Measurements from ENCODE around the gene ATP5F1D. TPM values are rescaled to one million over a fixed set of nuclear protein-coding genes. Genes with fewer than 3 reads are reported as not detected.

The ATP5F1D gene
- total RNA-seq, 1 experiment from 2014 or later: 53.1 TPM

- Histone ChIP-seq H3K36me3 (replicated peaks; ENCODE audit: control insufficient read depth, insufficient read depth, low read length) (no peaks in the 10 kb centered on the region), H3K27me3 (ENCODE audit: control insufficient read depth, insufficient read depth, low read length) (peaks cover 13% of the 10 kb centered on the region), H3K4me3 (ENCODE audit: insufficient read depth, low read depth, low read length) (no peak overlapping the region)
- DNase-seq: peak; percentile 78
Observed at GRCh38 chr19:1288226-1288612, 46.7 kb downstream of the ATP5F1D start.

- H3K4me3 ChIP-seq (ENCODE audit: insufficient read depth, low read depth, low read length): no peak overlapping the region
- H3K27me3 ChIP-seq (ENCODE audit: control insufficient read depth, insufficient read depth, low read length): peaks cover 13% of the 10 kb centered on the region
- DNase-seq: no peak
- no peaks in the 10 kb centered on the region for H3K36me3 ChIP-seq (replicated peaks; ENCODE audit: control insufficient read depth, insufficient read depth, low read length)
Observed at GRCh38 chr19:1288833-1289685, 47.5 kb downstream of the ATP5F1D start.

- DNase-seq: peak; percentile 81
- peaks cover 10% of the 10 kb centered on the region for H3K27me3 ChIP-seq (ENCODE audit: control insufficient read depth, insufficient read depth, low read length)
Observed at GRCh38 chr19:1289686-1290025, 48.1 kb downstream of the ATP5F1D start.

GRCh38 chr19:1290196-1290702 is 48.7 kb downstream of the ATP5F1D start:
- no peaks in the 10 kb centered on the region for H3K36me3 ChIP-seq (replicated peaks; ENCODE audit: control insufficient read depth, insufficient read depth, low read length)
- H3K27me3 ChIP-seq (ENCODE audit: control insufficient read depth, insufficient read depth, low read length): peaks cover 9% of the 10 kb centered on the region; the same call in 1 of the 2 replicates

More at GRCh38 chr19:1289686-1290025, 48.1 kb downstream of the ATP5F1D start:
- no peak overlapping the region for H3K4me3 ChIP-seq (ENCODE audit: insufficient read depth, low read depth, low read length)
- no peaks in the 10 kb centered on the region for H3K36me3 ChIP-seq (replicated peaks; ENCODE audit: control insufficient read depth, insufficient read depth, low read length)

GRCh38 chr19:1290703-1291651 is 49.4 kb downstream of the ATP5F1D start:
- no peak overlapping the region for H3K4me3 ChIP-seq (ENCODE audit: insufficient read depth, low read depth, low read length)
- H3K36me3 ChIP-seq (replicated peaks; ENCODE audit: control insufficient read depth, insufficient read depth, low read length): no peaks in the 10 kb centered on the region
- H3K27me3 ChIP-seq (ENCODE audit: control insufficient read depth, insufficient read depth, low read length): peaks cover 8% of the 10 kb centered on the region; the same call in 1 of the 2 replicates
- peak; percentile 71 for DNase-seq

More at GRCh38 chr19:1290196-1290702, 48.7 kb downstream of the ATP5F1D start:
- no peak for DNase-seq
- no peak overlapping the region for H3K4me3 ChIP-seq (ENCODE audit: insufficient read depth, low read depth, low read length)

- peaks cover 4% of the 10 kb centered on the region; the same call in 1 of the 2 replicates for H3K27me3 ChIP-seq (ENCODE audit: control insufficient read depth, insufficient read depth, low read length)
Observed at GRCh38 chr19:1291761-1292418, 50.3 kb downstream of the ATP5F1D start.

GRCh38 chr19:1292419-1293151 is 51.0 kb downstream of the ATP5F1D start:
- Histone ChIP-seq H3K27me3 (ENCODE audit: control insufficient read depth, insufficient read depth, low read length) (peaks cover 4% of the 10 kb centered on the region; the same call in 1 of the 2 replicates), H3K36me3 (replicated peaks; ENCODE audit: control insufficient read depth, insufficient read depth, low read length) (no peaks in the 10 kb centered on the region), H3K4me3 (ENCODE audit: insufficient read depth, low read depth, low read length) (no peak overlapping the region)
- DNase-seq: no peak

More at GRCh38 chr19:1291761-1292418, 50.3 kb downstream of the ATP5F1D start:
- Histone ChIP-seq H3K4me3 (ENCODE audit: insufficient read depth, low read depth, low read length) (no peak overlapping the region), H3K36me3 (replicated peaks; ENCODE audit: control insufficient read depth, insufficient read depth, low read length) (no peaks in the 10 kb centered on the region)
- no peak for DNase-seq

GRCh38 chr19:1293782-1294604 is 52.4 kb downstream of the ATP5F1D start:
- H3K36me3 ChIP-seq (replicated peaks; ENCODE audit: control insufficient read depth, insufficient read depth, low read length): no peaks in the 10 kb centered on the region
- DNase-seq: no peak

More at GRCh38 chr19:1293782-1294604, 52.4 kb downstream of the ATP5F1D start:
- no peak overlapping the region for H3K4me3 ChIP-seq (ENCODE audit: insufficient read depth, low read depth, low read length)
- peaks cover 4% of the 10 kb centered on the region; the same call in 1 of the 2 replicates for H3K27me3 ChIP-seq (ENCODE audit: control insufficient read depth, insufficient read depth, low read length)

Other genes with a start within 250 kb of the ATP5F1D start
- gene GRIN3B, start 241.3 kb upstream of the ATP5F1D start, total RNA-seq (2014; rRNA removed; shearing (Covaris generic)): 0.03 and 0.07 TPM in 2 replicates
- 153 and 185 TPM in 2 replicates for gene TMEM259, start 220.6 kb upstream of the ATP5F1D start, total RNA-seq (2014; rRNA removed; shearing (Covaris generic))
- gene RNU6-2, start 220.2 kb upstream of the ATP5F1D start, total RNA-seq (2014; rRNA removed; shearing (Covaris generic)): not detected in 2 replicates
- 440 and 495 TPM in 2 replicates for gene CNN2, start 215.1 kb upstream of the ATP5F1D start, total RNA-seq (2014; rRNA removed; shearing (Covaris generic))
- 17.9 and 19.7 TPM in 2 replicates for gene ABCA7, start 201.6 kb upstream of the ATP5F1D start, total RNA-seq (2014; rRNA removed; shearing (Covaris generic))
- 46.0 and 48.7 TPM in 2 replicates for gene ARHGAP45, start 174.6 kb upstream of the ATP5F1D start, total RNA-seq (2014; rRNA removed; shearing (Covaris generic))
- gene POLR2E, start 146.4 kb upstream of the ATP5F1D start, total RNA-seq (2014; rRNA removed; shearing (Covaris generic)): 226 and 283 TPM in 2 replicates
- 620 and 671 TPM in 2 replicates for gene GPX4, start 137.8 kb upstream of the ATP5F1D start, total RNA-seq (2014; rRNA removed; shearing (Covaris generic))
- gene SBNO2, start 67.5 kb upstream of the ATP5F1D start, total RNA-seq (2014; rRNA removed; shearing (Covaris generic)): 31.4 and 41.3 TPM in 2 replicates
- gene STK11, start 36.0 kb upstream of the ATP5F1D start, total RNA-seq (2014; rRNA removed; shearing (Covaris generic)): 96.3 and 99.0 TPM in 2 replicates
- gene CBARP, start 3.7 kb upstream of the ATP5F1D start, total RNA-seq (2014; rRNA removed; shearing (Covaris generic)): 6.7 and 9.8 TPM in 2 replicates
- gene MIDN, start 6.8 kb downstream of the ATP5F1D start, total RNA-seq (2014; rRNA removed; shearing (Covaris generic)): 35.1 and 50.3 TPM in 2 replicates
- 219 and 221 TPM in 2 replicates for gene CIRBP, start 27.6 kb downstream of the ATP5F1D start, total RNA-seq (2014; rRNA removed; shearing (Covaris generic))
- 78.0 and 83.1 TPM in 2 replicates for gene FAM174C, start 33.8 kb downstream of the ATP5F1D start, total RNA-seq (2014; rRNA removed; shearing (Covaris generic))
- gene EFNA2, start 44.1 kb downstream of the ATP5F1D start, total RNA-seq (2014; rRNA removed; shearing (Covaris generic)): 12.4 and 20.2 TPM in 2 replicates
- gene NDUFS7, start 142.2 kb downstream of the ATP5F1D start, total RNA-seq (2014; rRNA removed; shearing (Covaris generic)): 125 and 140 TPM in 2 replicates
- gene GAMT, start 159.8 kb downstream of the ATP5F1D start, total RNA-seq (2014; rRNA removed; shearing (Covaris generic)): 12.3 and 31.6 TPM in 2 replicates
- 196 and 198 TPM in 2 replicates for gene DAZAP1, start 165.8 kb downstream of the ATP5F1D start, total RNA-seq (2014; rRNA removed; shearing (Covaris generic))
- gene RPS15, start 196.6 kb downstream of the ATP5F1D start, total RNA-seq (2014; rRNA removed; shearing (Covaris generic)): 1,494 and 1,693 TPM in 2 replicates
- 0.11 and 0.31 TPM in 2 replicates for gene APC2, start 208.4 kb downstream of the ATP5F1D start, total RNA-seq (2014; rRNA removed; shearing (Covaris generic))
- 57.2 and 75.3 TPM in 2 replicates for gene C19orf25, start 237.5 kb downstream of the ATP5F1D start, total RNA-seq (2014; rRNA removed; shearing (Covaris generic))
- 5.5 and 9.6 TPM in 2 replicates for gene PCSK4, start 248.6 kb downstream of the ATP5F1D start, total RNA-seq (2014; rRNA removed; shearing (Covaris generic))
- gene REEP6, start 249.4 kb downstream of the ATP5F1D start, total RNA-seq (2014; rRNA removed; shearing (Covaris generic)): 3.1 and 4.5 TPM in 2 replicates